DOHH2 (cell line): ENCODE measurements around the gene IFITM10.

Experiments
- H3F3A ChIP-seq: fragments of 200-600 bp; sonication (generic), shearing (Covaris generic); 2 replicates; pipeline ENCODE4 v1.6.0; 2016; ENCODE audit warnings: antibody characterized with exemption, mild to moderate bottlenecking; ENCODE audit not compliant: control insufficient read depth, insufficient read depth
- H3K27ac ChIP-seq: fragments of 200-600 bp; sonication (generic); 2 replicates; pipeline ENCODE4 v1.5.1; 2014; ENCODE audit warnings: low read depth, mild to moderate bottlenecking, low read length, moderate library complexity
- H3K27me3 ChIP-seq: fragments of 200-600 bp; sonication (generic); 2 replicates; pipeline ENCODE4 v1.6.1; 2014; ENCODE audit warnings: mild to moderate bottlenecking, low read length, mixed read lengths; ENCODE audit not compliant: control insufficient read depth
- H3K36me3 ChIP-seq: fragments of 200-600 bp; sonication (generic); 2 replicates; pipeline ENCODE4 v1.6.1; 2014; ENCODE audit warnings: mild to moderate bottlenecking, low read length, moderate library complexity, mixed read lengths; ENCODE audit not compliant: control insufficient read depth
- H3K4me1 ChIP-seq: fragments of 200-600 bp; sonication (generic); 2 replicates; pipeline ENCODE4 v1.6.1; 2014; ENCODE audit warnings: mild to moderate bottlenecking, low read length, mixed read lengths; ENCODE audit not compliant: control insufficient read depth
- H3K4me2 ChIP-seq: fragments of 200-600 bp; sonication (generic); 2 replicates; pipeline ENCODE4 v1.6.0; 2014; ENCODE audit warnings: mild to moderate bottlenecking, low read length, moderate library complexity
- H3K4me3 ChIP-seq: fragments of 200-600 bp; sonication (generic); 2 replicates; pipeline ENCODE4 v1.5.1; 2014; ENCODE audit warnings: mild to moderate bottlenecking, low read length, mixed read lengths
- H3K79me2 ChIP-seq: fragments of 200-600 bp; sonication (generic); 2 replicates; pipeline ENCODE4 v1.6.1; 2014; ENCODE audit warnings: mild to moderate bottlenecking, low read length, mixed read lengths; ENCODE audit not compliant: control insufficient read depth
- H3K9me2 ChIP-seq: fragments of 200-600 bp; sonication (generic); replicated peaks from 2 replicates; pipeline ENCODE4 v1.6.1; 2014; ENCODE audit warnings: mild to moderate bottlenecking, low read length, mixed read lengths; ENCODE audit not compliant: control insufficient read depth
- H3K9me3 ChIP-seq: fragments of 200-600 bp; sonication (generic); 2 replicates; pipeline ENCODE4 v1.6.1; 2014; ENCODE audit warnings: antibody characterized with exemption, low read length, mixed read lengths; ENCODE audit not compliant: control insufficient read depth, insufficient read depth
- H4K20me1 ChIP-seq: fragments of 200-600 bp; sonication (generic); 2 replicates; pipeline ENCODE4 v1.6.0; 2014; ENCODE audit warnings: low read depth, mild to moderate bottlenecking, antibody characterized with exemption, low read length, moderate library complexity; ENCODE audit not compliant: control insufficient read depth, insufficient read depth
- CTCF ChIP-seq: fragments of 200-600 bp; sonication (generic); IDR thresholded peaks from one replicate; pipeline ENCODE4 v1.5.1; 2014; ENCODE audit warnings: antibody characterized with exemption, mild to moderate bottlenecking, low read depth, low read length; ENCODE audit not compliant: poor library complexity, severe bottlenecking
- EZH2phosphoT487 ChIP-seq: fragments of 200-600 bp; sonication (generic); IDR thresholded peaks from 2 replicates; pipeline ENCODE4 v1.6.1; 2017; ENCODE audit warnings: borderline replicate concordance, mild to moderate bottlenecking, antibody characterized with exemption, low read length, moderate library complexity, mixed read lengths

The IFITM10 gene

GRCh38 chr11:1781593-1781975 lies 31.2 kb upstream of the IFITM10 start:
- Histone ChIP-seq H3K4me3 (no peak overlapping the region), H3F3A (no peaks in the 10 kb centered on the region), H3K4me1 (no peaks in the 10 kb centered on the region), H3K9me3 (no peaks in the 10 kb centered on the region), H3K9me2 (no peaks in the 10 kb centered on the region), H3K79me2 (no peaks in the 10 kb centered on the region), H3K27ac (no peak overlapping the region), H3K27me3 (peaks cover 4% of the 10 kb centered on the region; the same call in 1 of the 2 replicates), H3K36me3 (no peaks in the 10 kb centered on the region), H3K4me2 (no peak overlapping the region), H4K20me1 (no peaks in the 10 kb centered on the region)
- no peak for TF ChIP-seq EZH2phosphoT487
- no peak for TF ChIP-seq CTCF

GRCh38 chr11:1780700-1781592 lies 30.6 kb upstream of the IFITM10 start:
- Histone ChIP-seq H3K4me2 (no peak overlapping the region), H3K4me1 (no peaks in the 10 kb centered on the region), H3K4me3 (no peak overlapping the region), H3K36me3 (no peaks in the 10 kb centered on the region), H3K9me2 (no peaks in the 10 kb centered on the region), H3K79me2 (no peaks in the 10 kb centered on the region), H3K27me3 (peaks cover 4% of the 10 kb centered on the region; the same call in 1 of the 2 replicates), H4K20me1 (no peaks in the 10 kb centered on the region), H3K27ac (no peak overlapping the region), H3K9me3 (no peaks in the 10 kb centered on the region), H3F3A (no peaks in the 10 kb centered on the region)
- TF ChIP-seq EZH2phosphoT487, result no peak

GRCh38 chr11:1779806-1780699 lies 29.7 kb upstream of the IFITM10 start:
- Histone ChIP-seq H3K4me1 (no peaks in the 10 kb centered on the region), H3K36me3 (no peaks in the 10 kb centered on the region), H3K4me2 (no peak overlapping the region), H3K9me3 (no peaks in the 10 kb centered on the region), H4K20me1 (no peaks in the 10 kb centered on the region), H3K9me2 (no peaks in the 10 kb centered on the region), H3K79me2 (no peaks in the 10 kb centered on the region), H3K4me3 (no peak overlapping the region), H3K27me3 (peaks cover 4% of the 10 kb centered on the region; the same call in 1 of the 2 replicates), H3K27ac (no peak overlapping the region), H3F3A (no peaks in the 10 kb centered on the region)
- TF ChIP-seq CTCF, result no peak
- no peak for TF ChIP-seq EZH2phosphoT487
